HG03565 (cell line): ENCODE data around the gene TCERG1L.

Source experiments
- ATAC-seq: cut with Tn5 transposase; IDR thresholded peaks from one replicate; pipeline ENCODE4 v1.9.1; 2021; ENCODE audit warnings: mild to moderate bottlenecking, moderate library complexity; ENCODE audit not compliant: unreplicated experiment

Gene TCERG1L

GRCh38 chr10:131131726-131132591, 179.6 kb downstream of the TCERG1L start:
- no peak for ATAC-seq

GRCh38 chr10:131130025-131130424, 181.5 kb downstream of the TCERG1L start:
- ATAC-seq = no peak

GRCh38 chr10:131129544-131129943, 182.0 kb downstream of the TCERG1L start:
- no peak for ATAC-seq

- ATAC-seq = no peak
Measured at GRCh38 chr10:131128731-131129130, 182.8 kb downstream of the TCERG1L start.

GRCh38 chr10:131127610-131128009, 183.9 kb downstream of the TCERG1L start:
- ATAC-seq = no peak

- ATAC-seq = no peak
Measured at GRCh38 chr10:131127138-131127589, 184.4 kb downstream of the TCERG1L start.

- ATAC-seq = no peak
Measured at GRCh38 chr10:131126321-131127137, 185.0 kb downstream of the TCERG1L start.

GRCh38 chr10:131125511-131126225, 185.9 kb downstream of the TCERG1L start:
- ATAC-seq = no peak

GRCh38 chr10:131124945-131125344, 186.6 kb downstream of the TCERG1L start:
- ATAC-seq = no peak

GRCh38 chr10:131123496-131123895, 188.0 kb downstream of the TCERG1L start:
- ATAC-seq = no peak

- no peak for ATAC-seq
Measured at GRCh38 chr10:131121511-131122035, 189.9 kb downstream of the TCERG1L start.

GRCh38 chr10:131119626-131120355, 191.7 kb downstream of the TCERG1L start:
- ATAC-seq = no peak

GRCh38 chr10:131117416-131118212, 193.9 kb downstream of the TCERG1L start:
- ATAC-seq = no peak

- no peak for ATAC-seq
Measured at GRCh38 chr10:131116991-131117375, 194.5 kb downstream of the TCERG1L start.

- ATAC-seq = no peak
Measured at GRCh38 chr10:131116216-131116990, 195.1 kb downstream of the TCERG1L start.

- ATAC-seq = no peak
Measured at GRCh38 chr10:131115801-131116200, 195.7 kb downstream of the TCERG1L start.

- no peak for ATAC-seq
Measured at GRCh38 chr10:131115321-131115720, 196.2 kb downstream of the TCERG1L start.

- no peak for ATAC-seq
Measured at GRCh38 chr10:131114846-131115245, 196.7 kb downstream of the TCERG1L start.
